Eye (tissue), 1 donor: ENCODE data around the gene PRKAG3.
"Not testable (repeated sequence)": the region's sequence is repeated elsewhere in the genome, so short reads cannot be mapped to it uniquely, and the experiment has no call there.

ENCODE experiments used
- DNase-seq: peaks from one replicate; pipeline ENCODE4 v3.0.0-alpha.2; 2015

Gene PRKAG3

DNA sequence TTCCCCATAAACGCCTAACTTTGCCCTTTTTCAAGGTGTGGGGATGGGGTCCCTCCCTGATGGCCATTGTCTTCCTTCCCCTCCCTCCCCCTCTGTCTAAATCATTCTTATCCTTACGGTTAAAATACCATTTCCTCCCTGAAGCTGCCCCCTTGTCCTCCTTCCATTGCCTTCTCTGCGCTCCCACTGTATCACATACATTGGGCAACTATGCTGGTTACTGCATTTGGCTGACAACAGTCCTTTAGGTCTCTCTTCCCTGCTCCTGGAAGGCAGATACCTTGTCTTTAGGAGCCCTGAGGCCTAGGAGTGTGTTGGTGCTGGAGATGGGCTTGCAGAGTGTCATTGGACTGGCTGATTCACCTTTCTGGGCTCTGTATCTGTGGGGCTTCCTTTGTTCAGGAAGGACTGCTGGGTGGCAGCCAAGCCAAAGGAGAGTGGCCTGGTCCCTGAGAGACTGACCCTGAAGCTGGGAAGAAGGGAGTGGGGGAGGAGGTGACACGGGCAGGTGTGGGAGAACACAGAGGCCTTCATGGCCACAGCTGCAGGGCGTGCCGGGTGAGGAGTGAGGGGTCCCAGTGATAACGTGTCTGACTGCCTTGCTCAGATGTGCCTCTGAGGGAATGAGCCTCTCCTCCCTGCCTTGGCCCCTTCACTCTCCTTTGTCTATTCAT is 30.2 kb upstream of the PRKAG3 start:
- DNase-seq = no peak

- DNase-seq = peak; percentile 96
These were observed 29.4 kb upstream of the PRKAG3 start for GRCh38 chr2:218860950-218861381.

- peak; percentile 61 for DNase-seq
These were observed 28.6 kb upstream of the PRKAG3 start for GRCh38 chr2:218859988-218860831.

- DNase-seq = peak; percentile 54
These were observed 28.0 kb upstream of the PRKAG3 start, which contains the start of gene WNT6 for GRCh38 chr2:218859556-218859987. Gene WNT6 (plus strand): TSS chr2:218859805. CDS start chr2:218860038, 233 bp downstream.

GRCh38 chr2:218858671-218859555 is 27.3 kb upstream of the PRKAG3 start:
- peak; percentile 69 for DNase-seq

GRCh38 chr2:218858138-218858445 is 26.5 kb upstream of the PRKAG3 start:
- no peak for DNase-seq

DNA sequence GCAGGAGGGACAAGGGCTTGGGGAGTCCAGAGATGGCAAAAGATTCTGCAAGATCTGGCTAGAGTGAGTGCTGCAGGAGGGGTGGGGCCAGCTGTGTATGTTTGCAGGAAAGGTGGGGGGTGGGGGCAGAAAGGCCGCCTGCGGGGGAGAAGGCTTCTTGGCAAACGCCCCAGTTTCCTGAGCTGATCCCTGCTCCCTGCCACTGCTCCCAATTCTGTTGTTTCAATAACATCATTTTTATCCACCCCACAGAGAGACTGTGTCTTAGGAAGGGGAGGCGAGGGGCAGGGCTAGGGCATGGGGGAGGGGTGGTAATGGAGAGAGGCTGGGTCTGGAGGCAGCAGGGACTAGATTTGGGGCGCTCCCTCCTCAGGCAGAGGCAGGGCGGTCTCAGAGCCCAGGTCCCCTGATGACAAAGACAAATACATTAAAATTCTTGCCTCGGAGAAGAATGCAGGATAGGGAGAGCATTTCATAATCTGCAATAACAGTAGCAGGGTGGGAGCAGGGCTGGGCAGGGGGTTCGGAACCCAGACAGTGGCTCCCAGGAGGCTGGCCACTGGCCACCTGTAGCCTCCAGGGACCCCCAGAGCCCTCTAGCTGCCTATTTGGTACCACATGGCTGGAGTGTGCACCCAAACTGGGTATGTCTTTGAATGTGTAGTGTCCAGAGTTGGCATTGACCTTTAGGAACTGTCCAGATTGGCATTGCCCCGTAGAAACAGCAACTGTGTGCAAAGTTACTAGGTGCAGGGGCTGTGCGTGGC is 26.0 kb upstream of the PRKAG3 start:
- DNase-seq = no peak

- DNase-seq = no peak
These were observed 25.3 kb upstream of the PRKAG3 start for GRCh38 chr2:218856896-218857243.

GRCh38 chr2:218856167-218856895 is 24.7 kb upstream of the PRKAG3 start:
- DNase-seq = no peak

DNA sequence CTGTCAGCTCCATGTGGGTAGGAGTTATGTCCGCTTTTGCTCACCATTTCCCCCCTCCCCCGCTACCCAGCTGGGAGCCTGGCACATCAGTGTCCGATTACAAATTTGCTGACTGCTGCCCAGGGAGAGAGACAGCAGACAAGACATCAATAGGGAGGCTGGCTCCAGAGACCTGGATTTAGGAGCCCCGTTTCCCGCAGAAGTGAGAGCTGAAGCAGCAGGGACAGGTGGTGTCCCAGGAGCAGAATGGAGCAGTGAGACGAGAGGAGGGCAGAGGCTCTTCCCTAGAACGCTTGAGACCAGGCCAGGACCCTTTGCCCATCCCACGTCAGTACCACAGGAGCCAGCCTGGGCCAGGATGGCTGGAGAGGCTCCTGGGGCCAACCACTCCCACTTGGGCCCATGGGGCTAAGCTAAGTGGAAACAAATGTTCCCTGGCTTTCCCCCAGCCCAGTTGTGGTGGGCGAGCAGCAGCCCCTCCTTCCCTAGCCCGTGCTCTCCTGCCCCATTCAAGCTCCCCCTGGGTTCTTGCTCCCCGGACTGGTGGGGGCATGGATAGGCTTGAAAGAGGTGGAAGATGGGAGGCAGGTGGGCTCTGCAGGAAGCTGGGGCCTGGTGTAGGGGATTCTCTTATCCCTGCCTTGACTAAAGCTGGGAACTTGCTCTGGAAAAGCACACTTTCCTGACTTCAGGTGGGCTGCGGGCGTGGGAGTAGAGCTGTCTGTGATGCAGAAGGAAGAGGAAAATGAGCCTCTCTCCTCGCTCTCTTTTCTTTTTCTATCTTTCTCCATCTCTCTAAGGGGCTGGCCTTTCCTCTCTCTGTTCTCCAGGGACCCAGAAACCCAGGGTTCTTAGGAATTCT is 23.9 kb upstream of the PRKAG3 start:
- DNase-seq = no peak

GRCh38 chr2:218854860-218855259 is 23.3 kb upstream of the PRKAG3 start:
- no peak for DNase-seq

- DNase-seq = no peak
These were observed 22.2 kb upstream of the PRKAG3 start for GRCh38 chr2:218853766-218854165.

DNA sequence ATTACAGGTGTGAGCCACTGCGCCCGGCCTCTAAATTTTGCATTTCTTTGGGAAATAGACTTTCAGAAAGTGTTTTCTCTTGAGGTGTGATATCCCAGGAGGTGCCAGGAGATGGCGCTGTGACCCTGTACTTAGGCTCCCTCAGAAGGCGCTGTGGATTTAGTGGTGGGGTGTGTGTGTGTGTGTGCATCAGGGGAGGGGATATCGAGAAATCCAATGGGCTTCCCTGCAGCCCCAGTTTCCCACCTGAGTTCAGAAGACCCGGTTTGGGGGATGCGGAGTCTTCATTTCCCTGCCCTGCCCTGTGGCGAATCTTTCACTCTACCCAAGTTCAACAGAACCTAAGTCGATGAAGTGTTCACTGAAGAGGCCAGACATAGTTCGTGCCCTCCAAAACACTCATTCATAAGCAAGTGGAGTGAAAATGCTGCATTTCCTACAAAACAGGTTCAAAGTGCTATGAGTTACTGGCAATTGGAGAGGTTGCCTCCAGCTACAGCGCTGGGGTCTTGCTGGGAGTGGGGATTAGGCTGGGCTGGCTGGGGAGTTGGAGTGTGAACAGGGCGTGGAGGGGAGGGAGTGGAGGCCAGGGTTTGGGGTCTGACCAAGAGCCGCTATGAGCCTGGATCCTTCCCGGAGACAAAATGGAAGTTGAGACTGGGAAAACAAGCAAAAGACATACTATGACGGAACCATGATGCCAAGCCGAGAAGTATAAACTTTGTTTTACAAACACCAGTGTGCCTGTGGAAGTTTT is 21.5 kb upstream of the PRKAG3 start:
- DNase-seq = peak; percentile 84

- DNase-seq = no peak
These were observed 19.7 kb upstream of the PRKAG3 start for GRCh38 chr2:218851286-218851685.

DNA sequence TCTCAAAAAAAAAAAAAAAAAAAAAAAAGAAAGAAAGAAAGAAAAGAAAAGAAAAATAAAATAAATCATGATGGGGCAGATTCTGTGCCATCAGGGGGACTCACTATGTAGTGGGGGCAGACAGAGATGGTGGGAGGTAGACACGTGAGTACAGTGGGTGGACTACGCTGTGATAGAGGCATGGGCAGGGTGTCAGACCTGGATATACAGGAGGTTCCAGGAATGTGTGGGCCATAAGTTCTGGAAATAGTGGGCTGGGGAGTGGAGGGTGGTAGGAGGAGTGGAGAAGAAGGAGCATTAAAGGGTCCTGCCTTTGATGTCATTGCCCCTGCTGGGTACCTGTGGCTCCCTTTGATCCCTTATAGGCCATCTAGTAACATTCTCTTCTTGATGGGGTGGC is 19.2 kb upstream of the PRKAG3 start:
- DNase-seq = no peak

DNA sequence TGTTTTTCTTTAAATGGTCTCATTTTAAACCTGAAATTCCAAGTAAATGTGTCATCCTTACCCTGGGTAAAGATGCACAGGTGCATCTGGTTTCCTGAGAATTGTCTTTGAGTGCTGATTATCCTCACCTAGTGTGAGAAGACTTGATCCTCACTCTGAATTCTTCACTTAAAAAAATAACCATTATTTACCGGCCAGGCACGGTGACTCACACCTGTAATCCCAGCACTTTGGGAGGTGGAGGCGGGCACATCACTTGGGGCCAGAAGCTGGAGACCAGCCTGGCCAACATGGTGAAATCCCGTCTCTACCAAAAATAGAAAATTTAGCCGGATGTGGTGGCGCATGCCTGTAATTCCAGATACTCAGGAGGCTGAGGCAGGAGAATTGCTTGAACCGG is 18.1 kb upstream of the PRKAG3 start:
- no peak for DNase-seq

- not testable (repeated sequence) for DNase-seq
These were observed 15.4 kb upstream of the PRKAG3 start for GRCh38 chr2:218846963-218847362.

- not testable (repeated sequence) for DNase-seq
These were observed 12.7 kb upstream of the PRKAG3 start for GRCh38 chr2:218844334-218844733.

DNA sequence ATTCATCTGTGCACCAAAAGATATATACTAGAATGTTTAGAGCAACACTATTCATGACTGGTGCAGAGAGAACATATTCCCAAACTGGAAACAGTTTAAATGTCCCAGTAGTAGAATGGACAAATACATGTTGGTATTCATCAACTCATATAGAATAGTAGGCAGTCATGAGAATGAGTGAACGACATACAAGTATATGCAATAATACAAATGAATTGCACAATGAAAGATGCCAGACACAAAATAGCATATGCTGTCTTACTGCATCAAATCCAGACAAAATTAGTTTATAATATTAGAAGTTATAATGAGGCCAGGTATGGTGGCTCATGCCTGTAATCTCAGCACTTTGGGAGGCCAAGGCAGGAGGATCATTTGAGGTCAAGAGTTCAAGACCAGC is 8.3 kb upstream of the PRKAG3 start:
- no peak for DNase-seq

- DNase-seq = no peak
These were observed 7.8 kb upstream of the PRKAG3 start for GRCh38 chr2:218839430-218839829.
